Gastrocnemius medialis (tissue), 4 donors: ENCODE results near the gene CWF19L2.

Experiments
- POLR2A ChIP-seq, 2 donors: fragments of 450-650 bp; IDR thresholded peaks; one replicate each; pipeline ENCODE4 v1.6.1; 2017; ENCODE audit warnings: antibody characterized with exemption in 2 of 2, mild to moderate bottlenecking in 2 of 2, moderate library complexity in 2 of 2
- TF ChIP-seq, protein P1 (sequence below), 5 experiments: fragments of 450-650 bp in 3 of 5; fragments of 200-600 bp in 2 of 5; sonication (generic) in 2 of 5; IDR thresholded peaks in 4 of 5; conservative IDR thresholded peaks in 1 of 5; 1 replicate in 4 of 5; 2 replicates in 1 of 5; pipeline ENCODE4 v1.5.1; 2016 to 2019; ENCODE audit warnings: antibody characterized with exemption in 5 of 5, mild to moderate bottlenecking in 3 of 5, moderate library complexity in 3 of 5

DNA sequence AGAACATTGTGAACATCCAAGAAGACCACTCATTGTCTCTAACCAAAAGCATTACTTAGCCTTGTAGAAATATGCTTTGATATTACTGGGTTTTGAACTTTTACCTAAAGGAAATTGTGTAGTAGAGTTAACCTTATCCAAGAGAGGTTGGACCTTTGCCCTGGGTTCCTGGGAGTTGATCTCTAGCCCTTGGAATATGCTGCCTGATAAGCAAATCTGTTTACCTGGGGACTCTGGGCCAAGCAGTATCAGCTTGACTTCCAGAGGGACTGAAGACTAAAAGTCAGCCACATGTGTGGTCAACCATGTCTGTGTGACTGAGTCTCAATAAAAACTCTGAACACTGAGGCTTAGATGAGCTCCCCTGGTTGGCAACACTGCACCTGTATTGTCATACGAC is 44.1 kb upstream of the CWF19L2 start:
- TF ChIP-seq, protein P1, sequence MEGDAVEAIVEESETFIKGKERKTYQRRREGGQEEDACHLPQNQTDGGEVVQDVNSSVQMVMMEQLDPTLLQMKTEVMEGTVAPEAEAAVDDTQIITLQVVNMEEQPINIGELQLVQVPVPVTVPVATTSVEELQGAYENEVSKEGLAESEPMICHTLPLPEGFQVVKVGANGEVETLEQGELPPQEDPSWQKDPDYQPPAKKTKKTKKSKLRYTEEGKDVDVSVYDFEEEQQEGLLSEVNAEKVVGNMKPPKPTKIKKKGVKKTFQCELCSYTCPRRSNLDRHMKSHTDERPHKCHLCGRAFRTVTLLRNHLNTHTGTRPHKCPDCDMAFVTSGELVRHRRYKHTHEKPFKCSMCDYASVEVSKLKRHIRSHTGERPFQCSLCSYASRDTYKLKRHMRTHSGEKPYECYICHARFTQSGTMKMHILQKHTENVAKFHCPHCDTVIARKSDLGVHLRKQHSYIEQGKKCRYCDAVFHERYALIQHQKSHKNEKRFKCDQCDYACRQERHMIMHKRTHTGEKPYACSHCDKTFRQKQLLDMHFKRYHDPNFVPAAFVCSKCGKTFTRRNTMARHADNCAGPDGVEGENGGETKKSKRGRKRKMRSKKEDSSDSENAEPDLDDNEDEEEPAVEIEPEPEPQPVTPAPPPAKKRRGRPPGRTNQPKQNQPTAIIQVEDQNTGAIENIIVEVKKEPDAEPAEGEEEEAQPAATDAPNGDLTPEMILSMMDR (IDR thresholded peaks at IDR 0.05 in 4 of 5, conservative IDR thresholded peaks at IDR 0.05 in 1 of 5), result no peak
- TF ChIP-seq POLR2A (IDR thresholded peaks at IDR 0.05), result no peak
